Adrenal gland (tissue), 12 donors: Measurements from ENCODE around the gene KDM6B. TPM values are rescaled to one million over a fixed set of nuclear protein-coding genes. Genes with fewer than 3 reads are reported as not detected.

Experiments used
- DNase-seq, 7 donors: peaks; one replicate each; pipeline ENCODE4 v3.0.0-alpha.2; 2019 to 2020
- H3K27ac ChIP-seq, 5 donors: fragments of 200-600 bp; sonication (generic) in 4 of 5; 1 replicate in 3 of 5; 2 replicates in 2 of 5; pipeline versions ENCODE4 v1.5.1 to v1.8.0; 2016 to 2020; ENCODE audit warnings: mild to moderate bottlenecking in 1 of 5
- H3K27me3 ChIP-seq: fragments of 200-600 bp; 2 replicates; pipeline ENCODE4 v1.8.0; 2021
- H3K36me3 ChIP-seq, 2 donors: fragments of 200-600 bp; replicated peaks in 1 of 2; 1 replicate in 1 of 2; 2 replicates in 1 of 2; pipeline versions ENCODE4 v1.5.1 to v1.8.0; 2018 to 2022
- H3K4me1 ChIP-seq, 2 donors: fragments of 200-600 bp; replicated peaks in 1 of 2; 1 replicate in 1 of 2; 2 replicates in 1 of 2; pipeline versions ENCODE4 v1.5.1 to v1.8.0; 2018 to 2021
- H3K4me3 ChIP-seq, 4 donors: fragments of 200-600 bp; sonication (generic) in 3 of 4; one replicate each; pipeline ENCODE4 v1.5.1; 2016 to 2018
- H3K9me3 ChIP-seq, 3 donors: fragments of 200-600 bp; sonication (generic) in 1 of 3; replicated peaks in 1 of 3; 1 replicate in 2 of 3; 2 replicates in 1 of 3; pipeline versions ENCODE4 v1.5.1 to v1.8.0; 2016 to 2021
- POLR2A ChIP-seq, 2 donors: fragments of 450-650 bp; IDR thresholded peaks; one replicate each; pipeline ENCODE4 v1.6.1; 2017; ENCODE audit warnings: antibody characterized with exemption in 2 of 2, mild to moderate bottlenecking in 2 of 2, moderate library complexity in 1 of 2
- WGBS, 4 donors: extraction: QIAGEN DNeasy Blood & Tissue Kit in 2 of 4; methylation state at CpG; one replicate each; pipeline versions ENCODE4 v1.1.5 to v1.1.7; 2013 to 2017; 5-methylcytosine and 5-hydroxymethylcytosine counted together
- intact Hi-C, 2 donors: fragments of 100-400 bp; cut with DNase I; formaldehyde crosslinking; loops; one replicate each; pipeline versions ENCODE4 v1.14.1 to v1.15.0; 2022 to 2023
- polyA plus RNA-seq, 3 donors: library from polyadenylated mRNA; stranded (reverse); fragments of 200-250 nt in 2 of 3; fragments of 350-450 nt in 1 of 3; fragmentation: Illumina TruSeq in 1 of 3; extraction: RNeasy Lipid Tissue Mini Kit (QIAGEN cat#74804) in 1 of 3; gene quantifications; one replicate each; pipeline ENCODE4 v1.2.3, GENCODE V29; 2013 to 2014
- total RNA-seq, 9 donors: library from RNA; depleted of rRNA in 4 of 9; stranded (reverse); fragments of >200 nt in 4 of 9; fragments of 120-200 nt in 1 of 9; fragmentation: NEBNext Ultra II Directional in 1 of 9; extraction: Animal tissue kit (Norgen Biotek cat#: 25700) in 1 of 9; gene quantifications; one replicate each; pipeline versions ENCODE4 v1.1.0 to v1.2.4, GENCODE V29; 2013 to 2023
- TF ChIP-seq, protein P1 (sequence below), 6 experiments: fragments of 450-650 bp in 4 of 6; fragments of 200-600 bp in 2 of 6; sonication (generic) in 1 of 6; IDR thresholded peaks; 1 replicate in 5 of 6; 2 replicates in 1 of 6; pipeline versions ENCODE4 v1.5.1 to v1.8.0; 2016 to 2021; ENCODE audit warnings: antibody characterized with exemption in 6 of 6, mild to moderate bottlenecking in 2 of 6, moderate library complexity in 1 of 6
- donor health status: healthy with polysubstance abuse.
- donor health status: Bipolar disorder and iron deficiency.
- donor health status: DM: yes; HTN: yes; CAD: no.
- donor health status: DM: no; HTN: no; CAD: no.
- donor health status: DM: no; HTN: no; CAD: no.
- donor health status: DM: yes; HTN: yes; CAD: no.

KDM6B gene
- total and polyA plus RNA-seq, 12 donors, result 2.2 to 35.9 (median 11.2) TPM

DNA sequence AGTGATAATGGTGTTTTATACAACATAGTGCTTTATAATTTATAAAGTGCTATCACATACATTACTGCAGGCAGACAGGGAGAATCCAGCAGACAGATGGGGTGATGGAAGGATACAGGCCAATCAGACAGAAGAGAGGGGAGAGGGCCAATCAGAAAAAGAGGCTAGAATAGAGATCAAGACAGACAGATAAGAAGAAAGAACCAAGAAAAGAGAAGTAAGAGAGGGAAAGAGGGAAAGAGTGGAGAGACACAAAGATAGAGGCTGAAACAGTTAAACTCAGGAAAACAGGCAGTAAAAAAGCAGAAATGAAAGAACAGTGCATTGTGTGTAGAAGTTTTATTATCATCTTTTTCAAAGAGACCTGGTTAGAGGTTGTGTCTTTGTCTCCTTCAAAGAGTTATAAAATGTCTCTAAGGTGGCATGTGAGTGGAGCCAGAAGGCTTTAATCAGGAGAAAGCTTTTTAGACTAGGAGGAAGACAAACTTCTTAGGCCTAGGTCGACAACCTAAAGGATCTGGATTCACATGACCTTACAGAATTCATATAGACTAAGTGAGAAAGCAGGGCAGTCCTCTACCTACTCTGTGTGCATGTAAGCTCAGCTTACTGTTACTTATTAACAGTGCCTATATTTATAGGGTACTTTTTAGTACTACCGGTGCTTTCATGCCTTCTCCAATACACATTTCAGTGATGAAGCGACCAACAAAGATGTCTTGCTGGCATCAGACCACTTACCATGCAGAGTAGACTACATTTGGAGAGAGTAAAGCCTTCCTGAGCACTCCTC, 46.3 kb downstream of the KDM6B start:
- intact Hi-C loops, result no loop called here
- Histone ChIP-seq H3K4me3 (no peak overlapping the region), H3K27ac (no peak overlapping the region), H3K4me1 (peaks cover 0 to 28% of the 10 kb centered on the region in 2 donors), H3K36me3 (peaks cover 0 to 16% of the 10 kb centered on the region in 2 donors), H3K27me3 (no peaks in the 10 kb centered on the region), H3K9me3 (no peaks in the 10 kb centered on the region)
- DNase-seq, result no peak
- WGBS, 4 donors, result 78 to 86% (median 82%) methylated on average over 3 of the region's 3 CpGs
- TF ChIP-seq, protein P1, sequence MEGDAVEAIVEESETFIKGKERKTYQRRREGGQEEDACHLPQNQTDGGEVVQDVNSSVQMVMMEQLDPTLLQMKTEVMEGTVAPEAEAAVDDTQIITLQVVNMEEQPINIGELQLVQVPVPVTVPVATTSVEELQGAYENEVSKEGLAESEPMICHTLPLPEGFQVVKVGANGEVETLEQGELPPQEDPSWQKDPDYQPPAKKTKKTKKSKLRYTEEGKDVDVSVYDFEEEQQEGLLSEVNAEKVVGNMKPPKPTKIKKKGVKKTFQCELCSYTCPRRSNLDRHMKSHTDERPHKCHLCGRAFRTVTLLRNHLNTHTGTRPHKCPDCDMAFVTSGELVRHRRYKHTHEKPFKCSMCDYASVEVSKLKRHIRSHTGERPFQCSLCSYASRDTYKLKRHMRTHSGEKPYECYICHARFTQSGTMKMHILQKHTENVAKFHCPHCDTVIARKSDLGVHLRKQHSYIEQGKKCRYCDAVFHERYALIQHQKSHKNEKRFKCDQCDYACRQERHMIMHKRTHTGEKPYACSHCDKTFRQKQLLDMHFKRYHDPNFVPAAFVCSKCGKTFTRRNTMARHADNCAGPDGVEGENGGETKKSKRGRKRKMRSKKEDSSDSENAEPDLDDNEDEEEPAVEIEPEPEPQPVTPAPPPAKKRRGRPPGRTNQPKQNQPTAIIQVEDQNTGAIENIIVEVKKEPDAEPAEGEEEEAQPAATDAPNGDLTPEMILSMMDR (IDR thresholded peaks at IDR 0.05), result no peak
- TF ChIP-seq POLR2A (IDR thresholded peaks at IDR 0.05), result no peak

GRCh38 chr17:7881276-7882054, 47.4 kb downstream of the KDM6B start:
- intact Hi-C loops, result no loop called here
- WGBS, 4 donors, result 44 to 51% (median 45%) methylated on average over 7 of the region's 7 CpGs
- peak overlapping the region in 1 of 5 donors; percentile 63 for H3K27ac ChIP-seq

GRCh38 chr17:7882068-7882467, 48.1 kb downstream of the KDM6B start:
- WGBS, 4 donors, result 64 to 77% (median 74%) methylated on average over 7 of the region's 7 CpGs
- TF ChIP-seq, protein P1 (IDR thresholded peaks at IDR 0.05), result no peak
- Histone ChIP-seq H3K27me3 (no peaks in the 10 kb centered on the region), H3K9me3 (no peaks in the 10 kb centered on the region), H3K4me3 (no peak overlapping the region), H3K27ac (peak overlapping the region in 1 of 5 donors; percentile 63), H3K4me1 (peaks cover 11 to 37% of the 10 kb centered on the region in 2 donors), H3K36me3 (peaks cover 0 to 16% of the 10 kb centered on the region in 2 donors)
- no peak for DNase-seq
- intact Hi-C loops, result no loop called here

More at GRCh38 chr17:7881276-7882054, 47.4 kb downstream of the KDM6B start:
- no peaks in the 10 kb centered on the region for H3K9me3 ChIP-seq
- peaks cover 0 to 16% of the 10 kb centered on the region in 2 donors for H3K36me3 ChIP-seq
- no peaks in the 10 kb centered on the region for H3K27me3 ChIP-seq
- no peak overlapping the region for H3K4me3 ChIP-seq
- TF ChIP-seq POLR2A (IDR thresholded peaks at IDR 0.05), result no peak
- peak in 4 of 7 donors; percentile 44 to 77 (median 53) for DNase-seq
- H3K4me1 ChIP-seq, result peaks cover 5 to 31% of the 10 kb centered on the region in 2 donors

- TF ChIP-seq POLR2A (IDR thresholded peaks at IDR 0.05), result no peak
- TF ChIP-seq, protein P1 (IDR thresholded peaks at IDR 0.05), result no peak
- H3K9me3 ChIP-seq, result no peaks in the 10 kb centered on the region
- 74 to 85% (median 78%) methylated on average over 3 of the region's 3 CpGs for WGBS, 4 donors
- no peaks in the 10 kb centered on the region for H3K27me3 ChIP-seq
- H3K4me3 ChIP-seq, result no peak overlapping the region
- DNase-seq, result no peak
- intact Hi-C loops, result no loop called here
- peaks cover 17 to 41% of the 10 kb centered on the region in 2 donors for H3K4me1 ChIP-seq
- peaks cover 0 to 16% of the 10 kb centered on the region in 2 donors for H3K36me3 ChIP-seq
- H3K27ac ChIP-seq, result peak overlapping the region in 1 of 5 donors; percentile 63
Measured at GRCh38 chr17:7882629-7883028, 48.6 kb downstream of the KDM6B start.

Other genes starting within 250 kb of the KDM6B start
- gene SOX15, start 244.1 kb upstream of the KDM6B start, total RNA-seq, result 1 to 10 TPM in 1 of 9 donors, under 1 TPM in 6, not detected in 2; 0.42 to 2.0 (median 0.92) TPM
- gene SOX15, start 244.1 kb upstream of the KDM6B start, polyA plus RNA-seq, result 1 to 10 TPM in 2 of 3 donors, under 1 TPM in 1; 0.29 to 2.4 (median 1.9) TPM
- 10 to 100 TPM; 35.6 to 68.6 (median 45.5) TPM for gene FXR2, start 219.3 kb upstream of the KDM6B start, total RNA-seq
- gene FXR2, start 219.3 kb upstream of the KDM6B start, polyA plus RNA-seq, result 10 to 100 TPM; 42.2 to 73.1 (median 42.4) TPM
- gene SAT2, start 206.4 kb upstream of the KDM6B start, total RNA-seq, result 100 to 1,000 TPM; 165 to 403 (median 233) TPM
- gene SAT2, start 206.4 kb upstream of the KDM6B start, polyA plus RNA-seq, result 100 to 1,000 TPM; 190 to 700 (median 511) TPM
- gene SHBG, start 204.1 kb upstream of the KDM6B start, total RNA-seq, result 1 to 10 TPM in 8 of 9 donors, under 1 TPM in 1; 0.30 to 2.9 (median 1.9) TPM
- gene SHBG, start 204.1 kb upstream of the KDM6B start, polyA plus RNA-seq, result 1 to 10 TPM; 1.2 to 3.8 (median 2.0) TPM
- gene ATP1B2, start 183.3 kb upstream of the KDM6B start, total RNA-seq, result 10 to 100 TPM in 5 of 9 donors, 1 to 10 TPM in 4; 1.2 to 32.6 (median 14.5) TPM
- gene ATP1B2, start 183.3 kb upstream of the KDM6B start, polyA plus RNA-seq, result 1 to 10 TPM; 7.9 to 9.2 (median 8.5) TPM
- gene TP53, start 146.7 kb upstream of the KDM6B start, total RNA-seq, result 10 to 100 TPM in 8 of 9 donors, 1 to 10 TPM in 1; 9.7 to 85.9 (median 28.3) TPM
- 10 to 100 TPM; 13.4 to 19.9 (median 17.4) TPM for gene TP53, start 146.7 kb upstream of the KDM6B start, polyA plus RNA-seq
- 10 to 100 TPM in 1 of 9 donors, 1 to 10 TPM in 8; 3.4 to 15.3 (median 6.7) TPM for gene WRAP53, start 145.7 kb upstream of the KDM6B start, total RNA-seq
- gene WRAP53, start 145.7 kb upstream of the KDM6B start, polyA plus RNA-seq, result 10 to 100 TPM in 2 of 3 donors, 1 to 10 TPM in 1; 4.5 to 31.0 (median 21.1) TPM
- 1 to 10 TPM in 5 of 9 donors, under 1 TPM in 3, not detected in 1; 0.26 to 1.5 (median 1.1) TPM for gene EFNB3, start 129.0 kb upstream of the KDM6B start, total RNA-seq
- 1 to 10 TPM in 2 of 3 donors, under 1 TPM in 1; 0.61 to 4.3 (median 1.2) TPM for gene EFNB3, start 129.0 kb upstream of the KDM6B start, polyA plus RNA-seq
- gene DNAH2, start 116.5 kb upstream of the KDM6B start, total RNA-seq, result under 1 TPM; 0.04 to 0.26 (median 0.11) TPM
- under 1 TPM; 0.02 to 0.08 (median 0.07) TPM for gene DNAH2, start 116.5 kb upstream of the KDM6B start, polyA plus RNA-seq
- gene TMEM88, start 20.8 kb downstream of the KDM6B start, total RNA-seq, result 10 to 100 TPM; 14.9 to 52.8 (median 24.0) TPM
- 100 to 1,000 TPM in 1 of 3 donors, 10 to 100 TPM in 1, 1 to 10 TPM in 1; 7.9 to 107 (median 70.9) TPM for gene TMEM88, start 20.8 kb downstream of the KDM6B start, polyA plus RNA-seq
- 100 to 1,000 TPM in 8 of 9 donors, 10 to 100 TPM in 1; 96.2 to 281 (median 124) TPM for gene NAA38, start 23.3 kb downstream of the KDM6B start, total RNA-seq
- 100 to 1,000 TPM in 2 of 3 donors, 10 to 100 TPM in 1; 34.5 to 424 (median 329) TPM for gene NAA38, start 23.3 kb downstream of the KDM6B start, polyA plus RNA-seq
- 10 to 100 TPM in 8 of 9 donors, 1 to 10 TPM in 1; 9.1 to 24.4 (median 17.6) TPM for gene CYB5D1, start 23.8 kb downstream of the KDM6B start, total RNA-seq
- 10 to 100 TPM in 2 of 3 donors, 1 to 10 TPM in 1; 6.5 to 36.8 (median 10.2) TPM for gene CYB5D1, start 23.8 kb downstream of the KDM6B start, polyA plus RNA-seq
- gene CHD3, start 54.6 kb downstream of the KDM6B start, total RNA-seq, result 100 to 1,000 TPM in 2 of 9 donors, 10 to 100 TPM in 7; 53.1 to 123 (median 90.9) TPM
- gene CHD3, start 54.6 kb downstream of the KDM6B start, polyA plus RNA-seq, result 100 to 1,000 TPM in 2 of 3 donors, 10 to 100 TPM in 1; 43.8 to 326 (median 104) TPM
- 10 to 100 TPM in 1 of 9 donors, 1 to 10 TPM in 8; 1.1 to 17.3 (median 2.9) TPM for gene RNF227, start 82.1 kb downstream of the KDM6B start, total RNA-seq
- 1 to 10 TPM; 1.7 to 5.2 (median 3.3) TPM for gene RNF227, start 82.1 kb downstream of the KDM6B start, polyA plus RNA-seq
- gene KCNAB3, start 95.6 kb downstream of the KDM6B start, total RNA-seq, result 1 to 10 TPM in 2 of 9 donors, under 1 TPM in 5, not detected in 2; 0.12 to 1.9 (median 0.41) TPM
- 1 to 10 TPM in 2 of 3 donors, under 1 TPM in 1; 0.27 to 4.2 (median 3.4) TPM for gene KCNAB3, start 95.6 kb downstream of the KDM6B start, polyA plus RNA-seq
- gene TRAPPC1, start 97.7 kb downstream of the KDM6B start, total RNA-seq, result 100 to 1,000 TPM in 4 of 9 donors, 10 to 100 TPM in 5; 32.2 to 161 (median 86.0) TPM
- 100 to 1,000 TPM; 131 to 220 (median 166) TPM for gene TRAPPC1, start 97.7 kb downstream of the KDM6B start, polyA plus RNA-seq
- 10 to 100 TPM; 11.8 to 27.1 (median 18.4) TPM for gene CNTROB, start 98.0 kb downstream of the KDM6B start, total RNA-seq
- gene CNTROB, start 98.0 kb downstream of the KDM6B start, polyA plus RNA-seq, result 10 to 100 TPM; 14.8 to 85.2 (median 48.1) TPM
- not detected for gene GUCY2D, start 168.4 kb downstream of the KDM6B start, total RNA-seq
- gene GUCY2D, start 168.4 kb downstream of the KDM6B start, polyA plus RNA-seq, result not detected
- 1 to 10 TPM in 8 of 9 donors, not detected in 1; 2.0 to 9.8 (median 4.6) TPM for gene ALOX15B, start 204.8 kb downstream of the KDM6B start, total RNA-seq
- gene ALOX15B, start 204.8 kb downstream of the KDM6B start, polyA plus RNA-seq, result 1 to 10 TPM; 1.1 to 5.8 (median 2.0) TPM